HTR-8/SVneo (cell line): ENCODE measurements around the gene LHX4.

Source experiments
- DNase-seq: peaks from one replicate; pipeline ENCODE4 v3.0.0; 2011; ENCODE audit warnings: low spot score, mixed read lengths; ENCODE audit not compliant: insufficient read length
- FAIRE-seq: peaks from 2 replicates; lab custom pipeline; 2011; peaks lifted over from hg19 to GRCh38; lab: Jason Lieb, UNC

LHX4 gene

DNA sequence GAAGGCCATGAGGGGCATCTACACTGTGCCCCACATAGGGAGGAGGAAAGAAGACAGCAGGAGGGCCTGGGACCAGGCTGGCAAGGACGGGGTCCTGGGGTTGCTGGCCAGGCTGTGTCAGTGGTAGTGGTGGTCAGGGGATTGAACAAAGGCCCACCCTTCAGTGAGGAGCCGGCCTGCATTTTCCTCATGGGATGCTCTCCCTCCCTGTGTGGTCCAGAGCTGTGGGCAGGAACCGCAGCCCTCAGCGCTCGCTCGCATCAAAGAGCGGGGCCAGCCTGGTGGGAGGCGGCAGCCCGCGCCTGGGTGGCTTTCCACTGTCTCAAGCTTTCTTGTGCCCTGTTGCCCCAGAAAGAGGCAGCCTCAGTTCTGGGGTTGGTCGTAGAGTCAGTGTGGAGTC, 24.8 kb downstream of the LHX4 start:
- FAIRE-seq = no peak
- DNase-seq = no peak

DNA sequence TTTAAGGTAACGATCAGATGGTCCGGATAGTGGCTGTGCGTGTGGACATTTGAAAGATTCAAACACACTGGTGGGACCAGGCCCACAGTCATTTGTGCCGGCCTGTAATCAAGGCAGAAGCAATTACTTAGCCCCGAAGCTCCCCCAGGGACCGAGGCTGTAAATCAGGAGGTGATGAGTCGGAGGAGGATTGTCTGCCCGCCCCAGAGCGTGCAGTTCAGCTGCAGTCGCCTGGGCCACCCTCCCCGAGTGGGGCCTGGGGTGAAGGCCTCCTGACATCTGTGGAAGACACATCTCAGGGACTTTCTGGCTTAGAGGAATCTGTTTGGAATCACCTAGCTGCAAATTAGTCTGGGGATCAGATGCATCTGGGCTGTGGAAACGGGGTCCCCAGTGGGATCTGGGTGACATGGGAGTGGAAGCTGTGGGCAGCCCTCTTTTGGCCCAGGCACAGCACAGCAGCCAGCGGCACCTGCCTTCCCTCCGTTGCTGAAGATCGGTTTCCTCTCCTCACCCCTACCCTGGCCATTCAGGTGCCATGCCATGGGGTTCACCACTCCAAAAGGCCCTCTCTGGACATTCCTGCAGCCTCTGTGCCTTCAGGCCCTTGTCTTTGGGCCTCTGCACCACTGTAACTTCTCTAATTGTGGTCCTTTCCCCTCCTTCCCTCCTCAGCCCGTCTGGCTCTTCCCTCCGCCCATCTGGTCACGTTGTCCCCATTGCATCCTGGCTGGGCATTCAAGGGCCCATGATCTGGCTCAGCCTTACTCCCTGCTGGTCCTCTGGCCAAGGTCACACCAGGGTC, 25.7 kb downstream of the LHX4 start:
- DNase-seq (no peak), FAIRE-seq (no peak)

DNA sequence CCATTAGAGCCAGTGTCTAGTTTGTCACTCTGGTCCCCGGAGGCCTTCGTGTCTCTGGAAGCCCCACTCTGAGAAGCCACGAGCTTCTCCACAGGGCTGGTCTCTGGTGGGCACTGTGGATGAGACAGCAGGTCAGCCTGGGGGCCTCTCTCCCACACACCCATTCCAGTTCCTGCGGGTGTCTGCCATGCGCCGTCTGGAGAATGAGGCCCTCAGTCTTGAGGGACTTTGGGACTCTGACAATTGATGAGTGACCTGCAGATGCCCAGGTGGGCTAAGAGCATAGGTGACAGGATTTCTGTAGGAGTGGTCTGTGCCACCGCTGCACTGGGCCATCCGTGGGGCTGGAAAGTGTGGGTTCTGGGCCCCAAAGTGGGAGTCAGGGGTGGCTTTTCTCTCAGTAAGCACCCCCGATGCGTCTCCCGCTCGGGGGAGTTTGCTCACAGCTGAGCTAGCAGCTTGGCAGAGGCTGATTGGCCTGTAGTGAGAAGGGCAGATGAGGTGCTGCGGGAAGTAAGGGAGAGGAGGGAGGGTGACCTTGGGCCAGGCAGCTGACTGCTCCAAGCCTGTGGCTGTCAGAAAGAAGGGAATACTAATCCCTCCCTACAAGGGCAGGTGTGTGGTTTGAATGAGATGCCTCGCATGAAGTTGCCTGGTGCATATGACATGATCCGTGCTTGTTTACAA, 26.4 kb downstream of the LHX4 start:
- FAIRE-seq (no peak), DNase-seq (no peak)

DNA sequence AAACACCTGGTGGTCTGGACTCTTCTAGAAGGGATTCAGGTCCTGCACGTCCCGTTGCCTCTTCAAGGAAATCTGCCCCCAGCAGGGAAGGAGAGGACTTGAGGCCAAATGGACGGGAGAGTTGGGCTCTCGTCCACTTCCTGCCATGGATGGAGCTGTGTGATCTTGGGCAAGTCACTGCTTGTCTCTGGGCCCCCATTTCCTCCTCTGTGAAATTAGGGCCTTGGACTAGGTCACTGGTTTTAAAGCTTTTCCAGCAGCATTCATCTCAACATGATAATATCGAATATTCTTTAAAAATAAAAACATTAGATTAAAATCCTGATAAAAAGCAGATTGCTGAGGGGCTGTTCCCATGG, 26.9 kb downstream of the LHX4 start:
- DNase-seq (no peak), FAIRE-seq (no peak)

DNA sequence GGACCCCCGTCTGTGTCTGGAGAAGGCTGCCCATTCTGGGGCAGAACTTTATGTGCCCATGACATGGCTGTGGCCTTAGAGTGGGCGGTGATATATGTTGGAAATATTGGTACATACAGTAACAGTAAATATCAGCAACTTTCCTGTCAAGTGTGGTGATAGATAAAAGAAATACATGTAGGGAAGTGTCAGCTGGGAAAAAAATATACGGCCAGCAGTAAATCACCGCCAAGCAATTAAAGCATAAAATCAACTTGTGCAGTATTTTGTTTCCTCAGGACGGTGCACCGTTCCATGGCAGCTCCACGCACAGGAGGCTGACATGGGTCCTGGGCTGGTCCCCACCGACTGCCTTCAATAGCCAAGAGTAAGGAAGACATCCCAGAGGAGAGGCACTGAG, 27.4 kb downstream of the LHX4 start:
- DNase-seq (no peak), FAIRE-seq (no peak)

DNA sequence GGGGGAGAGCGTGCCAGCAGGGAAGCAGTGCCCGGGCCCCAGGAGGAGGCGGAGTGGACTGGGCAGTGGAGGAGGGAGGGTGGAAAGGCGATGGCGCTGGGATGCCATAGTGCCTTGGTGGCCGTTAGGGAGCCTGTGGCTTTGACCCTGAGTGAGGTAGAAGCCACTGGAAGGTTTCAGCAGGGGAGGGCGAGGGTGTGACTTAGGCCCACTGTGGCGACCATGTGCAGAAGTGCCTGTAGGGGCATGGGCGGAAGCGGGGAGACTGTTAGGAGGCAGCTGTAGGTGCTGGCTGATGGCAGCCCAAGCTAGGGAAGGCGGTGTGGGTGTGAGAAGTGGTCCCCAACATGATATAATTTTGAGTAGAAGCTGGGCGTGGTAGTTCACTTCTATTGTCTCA, 28.2 kb downstream of the LHX4 start:
- no peak for FAIRE-seq
- DNase-seq = no peak

DNA sequence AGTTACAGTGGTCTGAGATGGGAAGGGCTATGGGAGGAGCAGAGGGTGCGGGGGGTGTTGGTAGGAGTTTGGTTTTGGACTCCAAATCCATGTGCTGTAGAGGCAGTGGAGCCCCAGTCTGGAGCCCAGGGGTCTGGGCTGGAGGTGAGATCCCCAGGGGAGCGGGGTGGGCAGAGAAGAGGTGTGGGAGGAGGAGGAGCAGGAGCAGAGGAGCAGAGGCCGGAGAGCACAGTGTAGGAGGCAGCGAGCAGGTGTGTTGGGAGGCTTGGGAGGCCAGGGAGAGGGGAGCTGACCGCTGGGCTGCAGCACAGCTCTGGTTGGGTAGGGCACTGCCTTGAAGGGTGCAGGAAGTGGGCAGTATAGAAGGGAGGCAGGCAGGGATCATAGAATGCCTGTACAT, 28.9 kb downstream of the LHX4 start:
- FAIRE-seq (no peak), DNase-seq (no peak)

DNA sequence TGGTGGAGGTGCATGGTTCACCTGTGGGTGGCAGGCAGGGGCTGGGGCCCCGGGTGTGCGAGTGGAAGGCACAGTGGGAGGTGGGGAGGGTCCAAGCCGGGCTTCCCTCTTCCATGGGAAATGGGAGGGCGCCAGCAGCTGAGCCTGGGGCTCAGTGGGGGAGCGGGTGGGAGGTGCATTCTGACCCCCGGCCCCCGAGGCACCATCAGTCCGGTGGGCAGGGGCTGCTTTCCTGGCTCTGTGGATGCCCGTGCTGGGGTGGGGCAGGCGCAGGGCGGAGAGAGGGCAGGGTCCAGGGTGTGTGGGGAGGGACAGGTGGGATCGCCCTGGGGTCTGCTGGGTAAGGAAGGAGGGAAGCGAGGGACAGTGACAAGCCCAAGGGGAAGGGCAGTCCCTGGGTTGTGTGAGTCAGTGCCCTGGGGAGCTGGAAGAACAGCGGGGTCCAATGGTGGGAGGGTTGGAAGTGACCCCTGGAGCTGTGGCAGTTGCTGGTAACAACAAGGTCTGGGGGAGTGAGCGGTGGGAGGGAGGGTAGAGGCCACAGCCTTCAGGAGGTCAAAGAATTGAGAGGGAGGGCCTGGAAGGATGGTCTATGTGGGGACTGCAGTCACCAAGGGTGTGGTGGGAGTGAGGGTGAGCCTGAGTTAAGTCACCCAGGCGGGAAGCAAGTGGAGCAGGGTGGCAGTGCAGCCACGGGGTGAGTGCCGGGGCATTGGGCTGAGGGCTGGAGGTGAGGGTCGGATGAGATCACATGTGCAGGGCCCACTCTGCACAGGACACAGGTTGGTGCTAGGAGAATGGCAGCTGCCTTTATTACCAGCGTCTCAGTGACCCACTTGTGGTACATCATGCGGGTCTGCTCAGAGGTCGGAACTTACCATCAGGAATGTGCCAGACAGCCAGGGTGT, 29.6 kb downstream of the LHX4 start:
- DNase-seq (no peak), FAIRE-seq (no peak)

DNA sequence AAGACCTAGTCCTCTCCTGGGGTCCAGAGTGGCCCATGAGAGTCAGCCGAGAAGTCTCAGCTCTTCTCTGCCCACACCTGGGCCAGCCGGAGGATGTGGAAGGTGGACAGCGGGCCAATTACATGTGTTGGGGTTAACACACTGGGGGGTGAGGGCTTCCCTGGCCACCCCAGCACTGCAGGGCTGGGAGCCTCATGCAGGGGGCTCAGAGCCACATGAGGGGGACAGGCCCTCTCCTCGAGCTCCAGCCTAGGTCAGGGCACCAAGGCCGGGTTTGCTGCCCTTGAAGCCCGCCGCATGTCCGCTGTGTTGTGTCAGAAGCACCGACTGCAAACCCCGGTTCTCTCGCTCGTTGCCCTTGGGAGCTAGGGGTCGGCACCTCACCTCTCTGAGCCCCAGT, 30.5 kb downstream of the LHX4 start:
- FAIRE-seq (no peak), DNase-seq (no peak)

DNA sequence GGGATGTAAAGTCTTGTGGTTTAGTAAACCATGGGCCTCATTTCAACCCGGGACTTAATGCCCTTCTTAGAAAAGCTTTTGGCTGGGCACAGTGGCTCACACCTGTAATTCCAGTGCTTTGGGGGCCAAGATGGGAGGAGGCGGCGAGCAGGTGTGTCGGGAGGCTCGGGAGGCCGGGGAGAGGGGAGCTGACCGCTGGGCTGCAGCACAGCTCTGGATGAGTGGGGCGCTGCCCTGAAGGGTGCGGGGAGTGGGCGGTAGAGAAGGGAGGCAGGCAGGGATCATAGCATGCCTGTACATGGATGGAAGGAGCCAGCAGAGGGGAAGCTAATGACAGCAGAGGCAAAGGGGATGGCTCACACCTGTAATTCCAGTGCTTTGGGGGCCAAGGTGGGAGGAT, 31.0 kb downstream of the LHX4 start:
- no peak for FAIRE-seq

DNA sequence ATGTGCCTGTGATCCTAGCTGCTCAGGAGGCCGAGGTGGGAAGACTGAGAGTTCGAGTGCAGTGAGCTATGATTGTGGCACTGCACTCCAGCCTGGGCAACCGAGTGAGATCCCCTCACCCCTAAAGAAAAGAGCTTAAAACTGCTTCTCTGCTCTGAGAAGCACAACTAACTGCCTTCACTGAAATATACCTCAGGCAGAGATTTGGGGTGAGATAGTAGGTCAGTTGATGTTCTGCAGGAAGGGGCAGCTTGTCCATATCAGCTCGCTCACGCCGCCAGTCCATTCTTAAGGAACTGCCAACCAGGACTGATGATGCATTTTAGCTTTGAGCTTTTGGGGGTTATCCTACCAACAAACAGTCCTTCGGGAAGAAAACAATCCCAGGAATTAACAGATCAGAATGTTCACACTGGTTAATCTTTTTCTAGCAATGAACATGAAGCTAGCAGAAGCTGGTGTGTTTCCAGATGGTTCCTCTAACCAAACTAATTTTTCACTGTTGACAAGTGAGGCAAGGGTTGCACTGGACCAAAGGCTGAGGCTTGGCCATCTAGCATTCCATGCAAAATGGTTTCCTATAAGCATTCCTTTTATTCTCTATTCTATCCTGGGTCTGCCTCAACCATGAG, 31.6 kb downstream of the LHX4 start:
- FAIRE-seq = no peak

More for the DNA sequence above, 31.0 kb downstream of the LHX4 start:
- DNase-seq = no peak

DNA sequence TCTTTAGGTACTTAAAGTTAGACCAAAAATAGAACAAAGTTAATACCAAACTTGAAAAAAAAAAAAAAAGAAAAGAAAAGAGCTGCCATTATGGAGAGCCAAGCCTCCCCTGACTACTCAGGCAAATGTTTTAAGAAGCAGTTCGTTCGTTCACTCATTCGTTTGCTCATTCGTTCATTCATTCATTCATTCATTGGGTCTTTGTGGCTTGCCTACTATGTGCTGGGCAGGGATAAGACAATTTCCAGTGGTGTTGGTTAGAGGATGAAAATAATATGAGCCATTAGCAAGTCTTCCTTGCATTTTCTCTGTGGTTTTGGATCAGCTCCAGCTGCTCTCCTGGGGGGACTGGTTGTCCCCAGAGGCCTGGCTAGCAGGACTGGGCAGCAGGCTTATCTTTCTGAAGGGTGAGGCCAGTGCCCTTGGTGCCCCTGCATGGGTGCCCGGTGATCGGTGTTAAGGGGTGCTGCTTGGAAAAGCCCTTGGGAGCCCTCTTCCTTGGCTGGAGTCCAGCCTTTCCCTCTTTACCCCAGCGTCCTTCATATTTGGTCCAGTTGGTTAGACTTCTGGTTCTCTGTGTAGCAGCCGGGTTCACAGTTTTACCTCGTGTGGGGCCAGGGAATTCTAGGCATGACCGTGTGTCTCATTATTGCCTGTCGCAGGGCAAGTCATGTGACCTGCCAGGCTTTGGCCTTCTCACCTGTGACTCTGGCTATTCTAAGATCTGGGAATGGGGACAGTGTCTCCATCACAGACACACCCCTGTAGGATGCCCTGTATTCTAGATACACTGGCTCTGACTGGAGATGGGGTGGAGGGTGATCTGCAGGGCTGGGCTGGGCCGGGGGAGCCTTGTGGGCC, 32.8 kb downstream of the LHX4 start:
- FAIRE-seq (no peak), DNase-seq (no peak)

More for the DNA sequence above, 31.6 kb downstream of the LHX4 start:
- no peak for DNase-seq

DNA sequence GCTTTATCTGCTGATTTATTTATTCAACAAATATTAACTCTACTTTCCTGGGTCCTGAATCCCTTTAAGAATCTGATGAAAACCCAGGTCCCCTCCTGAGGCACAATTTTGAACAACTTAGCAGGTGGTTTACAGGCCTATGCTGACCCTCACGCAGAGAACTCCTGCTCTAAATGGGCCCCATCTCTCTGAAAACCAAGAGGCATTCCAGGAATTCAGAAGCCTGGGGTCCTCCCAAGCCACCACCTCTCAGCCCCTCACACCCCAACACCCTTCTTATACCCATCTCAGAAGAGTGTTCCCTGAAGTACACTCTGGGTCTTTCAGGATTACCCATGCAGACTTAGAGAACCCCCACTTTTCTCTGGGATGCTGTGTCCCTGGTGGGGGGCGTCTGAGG, 34.5 kb downstream of the LHX4 start:
- FAIRE-seq (no peak), DNase-seq (no peak)

DNA sequence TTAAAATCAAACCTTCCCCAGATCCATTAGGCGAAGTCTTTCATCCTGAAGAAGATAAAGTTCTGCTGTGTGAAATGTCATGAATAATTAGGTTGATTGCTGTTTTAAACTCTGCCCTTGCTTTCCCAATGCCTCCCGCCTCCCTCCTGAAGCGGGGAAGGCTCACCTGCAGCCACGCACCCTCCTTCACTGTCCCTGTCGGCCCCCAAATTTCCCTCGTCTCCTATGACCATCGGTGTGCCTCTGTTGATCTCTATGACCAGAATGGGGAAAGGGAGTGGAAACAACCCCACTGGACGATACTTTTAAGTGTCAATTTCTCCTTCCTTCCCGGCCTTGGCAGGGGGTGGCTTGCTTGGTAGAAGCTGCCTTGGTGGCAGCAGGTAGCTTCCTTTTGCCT, 35.1 kb downstream of the LHX4 start:
- FAIRE-seq (no peak), DNase-seq (no peak)

DNA sequence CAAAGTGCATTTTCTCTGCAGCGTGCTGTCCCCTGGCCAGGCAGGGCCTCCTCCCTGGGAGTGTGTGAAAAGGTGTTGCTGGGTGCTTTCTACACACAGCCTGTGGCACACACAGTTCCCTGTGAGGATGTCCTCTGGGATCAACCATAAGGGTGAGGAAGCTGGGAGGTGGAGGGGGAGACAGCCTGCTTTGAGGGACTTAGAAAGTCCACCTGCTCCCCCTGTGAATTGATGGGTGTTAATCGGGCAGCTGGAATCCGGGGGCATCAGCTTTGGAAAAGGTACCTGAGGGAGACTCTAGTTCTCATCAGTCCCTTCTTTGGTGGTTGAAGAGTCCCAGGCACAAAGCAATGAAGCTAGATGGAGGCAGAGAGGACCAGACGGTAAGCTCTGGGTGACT, 35.8 kb downstream of the LHX4 start:
- DNase-seq = no peak
- FAIRE-seq = no peak

DNA sequence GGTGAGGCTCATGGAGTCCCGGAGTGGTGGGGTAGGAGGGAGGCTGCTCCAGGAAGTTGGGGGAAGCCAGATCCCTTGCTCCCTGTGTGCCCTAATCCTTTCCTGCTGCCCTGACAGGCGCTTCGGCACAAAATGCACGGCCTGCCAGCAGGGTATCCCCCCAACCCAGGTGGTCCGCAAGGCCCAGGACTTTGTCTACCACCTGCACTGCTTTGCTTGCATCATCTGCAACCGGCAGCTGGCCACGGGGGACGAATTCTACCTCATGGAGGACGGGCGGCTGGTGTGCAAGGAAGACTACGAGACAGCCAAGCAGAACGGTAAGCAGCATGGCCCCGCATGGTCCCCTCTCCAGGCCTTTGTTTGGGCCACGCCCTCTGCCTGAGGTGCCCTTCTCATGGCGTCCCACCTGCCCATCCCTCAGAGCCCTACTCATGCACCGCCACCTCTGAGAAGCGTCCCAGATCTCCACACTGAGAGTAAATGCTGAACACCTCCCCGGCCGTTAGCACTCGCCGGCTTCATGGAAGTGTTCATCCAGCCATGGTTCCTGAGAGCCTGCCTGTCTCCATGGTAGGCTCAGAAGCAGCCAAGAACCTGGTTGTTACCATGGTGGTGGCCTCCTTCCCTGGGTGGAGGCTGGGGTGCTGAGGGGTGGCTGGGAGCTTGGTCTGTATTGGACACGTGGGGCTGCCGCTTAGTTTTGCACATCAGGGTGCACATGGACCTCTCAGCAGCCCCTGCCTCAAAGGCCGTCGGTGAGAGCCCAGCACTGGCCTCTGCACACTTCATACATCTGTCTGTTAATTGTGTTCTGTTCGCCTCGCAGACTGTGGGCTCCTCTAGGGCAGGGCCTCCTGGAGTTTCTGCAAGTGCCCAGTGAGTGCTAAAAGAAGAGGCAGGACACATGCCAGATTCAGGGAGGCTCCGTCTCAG, 36.5 kb downstream of the LHX4 start:
- no peak for FAIRE-seq
- no peak for DNase-seq

DNA sequence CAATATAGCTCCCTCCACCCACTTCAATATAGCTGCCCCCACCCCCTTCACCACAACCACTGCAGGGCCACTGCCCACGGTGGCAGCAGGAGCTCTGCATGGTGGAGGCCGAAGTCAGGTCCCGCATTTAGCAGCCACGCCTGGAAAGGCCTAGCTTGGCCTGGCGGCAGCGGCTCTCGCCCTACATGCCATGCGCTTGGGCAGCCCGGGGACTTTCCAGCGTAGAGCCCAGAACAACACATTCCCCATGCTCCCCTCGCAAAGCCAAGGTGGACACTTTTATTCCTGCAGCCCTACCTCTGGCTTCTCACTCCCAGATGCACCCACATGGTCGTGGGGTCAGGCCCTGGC, 37.1 kb downstream of the LHX4 start:
- no peak for FAIRE-seq
- no peak for DNase-seq

DNA sequence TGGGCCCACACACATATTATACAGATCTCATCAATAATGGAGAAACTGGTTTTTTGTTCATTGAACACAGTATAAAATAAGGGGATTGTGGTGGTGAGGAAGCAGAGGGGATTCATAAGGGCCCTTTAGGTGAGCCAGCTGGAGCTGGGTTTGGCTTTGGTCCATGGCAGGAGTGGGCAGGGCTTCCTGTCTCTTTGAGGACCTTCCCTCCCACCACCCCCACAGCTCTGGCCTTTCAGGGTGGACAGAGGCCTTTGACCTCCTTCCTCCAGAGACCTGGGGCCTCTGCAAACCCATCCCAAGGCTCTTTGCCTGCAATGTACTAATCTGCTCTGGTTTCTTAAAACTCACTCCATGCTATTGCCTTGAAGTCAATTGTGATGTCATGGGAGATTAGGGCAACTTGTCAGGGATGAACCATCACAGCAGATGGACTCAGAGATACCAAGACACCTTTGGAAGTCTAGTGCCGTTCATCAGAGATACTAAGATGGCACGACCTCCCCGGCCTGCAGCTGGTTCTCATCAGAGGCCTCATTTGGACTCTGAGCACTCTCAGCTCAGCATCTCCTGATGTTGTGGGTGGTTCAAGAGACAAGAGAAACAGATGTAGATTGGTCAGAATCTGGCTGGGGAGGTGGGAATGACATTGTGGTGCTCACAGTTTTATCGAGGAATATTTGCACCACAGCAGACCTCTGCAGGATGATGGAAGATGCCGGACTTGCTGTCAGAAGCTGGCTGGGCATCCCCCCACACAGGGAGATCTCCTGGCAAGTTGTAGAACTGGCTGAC, 37.9 kb downstream of the LHX4 start:
- FAIRE-seq (no peak), DNase-seq (no peak)
